ENCODE measurements around the gene DOCK2. TPM values are rescaled to one million over a fixed set of nuclear protein-coding genes. Genes with fewer than 3 reads are reported as not detected.
"Not testable (repeated sequence)": the region's sequence is repeated elsewhere in the genome, so short reads cannot be mapped to it uniquely, and the experiment has no call there.

DOCK2 gene
- total and polyA plus RNA-seq, 3 donors from 2014 or later, result 6.8 to 8.9 (median 7.3) TPM

DNA sequence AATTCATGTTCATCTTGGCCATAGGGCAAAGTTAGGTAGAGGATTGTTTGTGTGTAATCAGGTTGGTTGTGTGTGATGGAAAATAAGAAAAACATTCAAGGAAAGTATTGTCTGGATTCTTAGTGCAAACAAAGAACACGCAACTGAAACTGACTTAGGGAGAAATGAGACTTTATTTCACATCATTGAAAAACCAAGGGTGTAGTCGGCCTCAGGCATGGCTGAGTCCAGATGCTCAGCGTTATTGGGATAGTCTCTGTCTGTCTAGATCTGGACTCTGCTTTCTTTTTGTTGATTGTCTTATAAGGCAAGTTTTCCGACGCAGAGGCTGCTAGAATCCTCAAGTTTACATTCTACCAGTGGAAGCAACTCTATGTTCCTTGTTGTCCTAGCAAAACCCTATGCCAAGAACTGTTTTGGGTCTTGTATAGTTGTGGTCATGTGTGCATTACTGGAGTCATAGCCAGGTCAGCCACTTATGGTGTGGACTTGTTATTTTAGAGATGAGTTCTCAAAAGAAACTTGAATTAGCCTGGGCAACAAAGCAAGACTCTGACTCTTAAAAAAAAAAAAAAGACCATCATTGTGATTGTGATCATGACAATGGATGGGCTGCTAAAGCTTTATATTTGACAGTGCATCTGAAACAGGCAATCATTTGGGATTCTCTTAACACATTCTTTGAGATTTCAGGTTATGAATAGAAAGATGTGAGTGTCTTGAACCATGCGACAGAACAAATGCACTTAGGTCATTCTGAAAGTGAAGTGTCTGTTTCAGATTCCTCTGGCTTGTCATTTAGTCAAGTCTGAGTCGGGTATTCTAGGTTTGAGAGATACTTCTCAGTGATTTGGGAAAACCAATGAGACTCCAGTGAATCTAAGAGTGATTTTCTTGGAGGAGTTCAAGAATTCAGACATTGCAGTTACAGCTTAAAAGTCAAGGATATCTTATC lies 82.6 kb downstream of the DOCK2 start:
- WGBS, 2 donors, result 66 to 88% methylated on average over 7 of the region's 7 CpGs
- H3K4me1 ChIP-seq, result no peaks in the 10 kb centered on the region
- TF ChIP-seq POLR2A (IDR thresholded peaks at IDR 0.05) (no peak), CTCF (IDR thresholded peaks at IDR 0.05) (no peak)
- no peaks in the 10 kb centered on the region for H3K27me3 ChIP-seq
- H3K9me3 ChIP-seq, result no peaks in the 10 kb centered on the region
- no peak for DNase-seq
- no peak overlapping the region for H3K27ac ChIP-seq
- no peak overlapping the region for H3K4me3 ChIP-seq
- H3K36me3 ChIP-seq (ENCODE audit: low read depth, missing control alignments), result no peaks in the 10 kb centered on the region
- intact Hi-C loops (cut with DNase I; ENCODE audit: low total_unique reads), result no loop called here

DNA sequence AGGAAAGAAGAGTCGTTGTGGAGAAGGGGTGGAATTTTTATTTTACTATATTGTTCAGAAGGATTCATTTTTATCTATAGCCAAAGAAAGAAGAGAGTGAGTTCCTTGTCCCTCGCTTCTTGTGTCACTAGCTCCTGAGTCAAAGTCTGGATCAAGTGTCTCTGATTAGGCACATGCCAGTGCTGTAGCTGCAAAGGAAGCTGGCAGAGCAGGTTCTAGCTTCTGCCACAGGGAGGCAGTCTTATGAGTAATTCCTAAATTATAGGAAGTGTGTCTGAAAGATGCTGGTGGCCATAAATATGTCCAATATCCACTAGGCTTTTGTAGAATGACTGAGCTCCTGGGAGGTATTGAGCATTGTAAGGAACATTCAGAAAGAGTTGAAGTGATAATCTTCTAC lies 84.7 kb downstream of the DOCK2 start:
- H3K36me3 ChIP-seq (ENCODE audit: low read depth, missing control alignments), result no peaks in the 10 kb centered on the region
- no peaks in the 10 kb centered on the region for H3K27me3 ChIP-seq
- no peak for DNase-seq
- no peak overlapping the region for H3K4me3 ChIP-seq
- intact Hi-C loops (cut with DNase I; ENCODE audit: low total_unique reads), result no loop called here
- H3K4me1 ChIP-seq, result no peaks in the 10 kb centered on the region
- no peak overlapping the region for H3K27ac ChIP-seq
- TF ChIP-seq CTCF (IDR thresholded peaks at IDR 0.05) (no peak), POLR2A (IDR thresholded peaks at IDR 0.05) (no peak)
- 96% methylated on average over 2 of the region's 2 CpGs for WGBS, 2 donors
- no peaks in the 10 kb centered on the region for H3K9me3 ChIP-seq

GRCh38 chr5:169723103-169723831 lies 86.2 kb downstream of the DOCK2 start:
- H3K36me3 ChIP-seq (ENCODE audit: low read depth, missing control alignments), result no peaks in the 10 kb centered on the region
- H3K4me3 ChIP-seq, result no peak overlapping the region
- TF ChIP-seq POLR2A (IDR thresholded peaks at IDR 0.05) (no peak), CTCF (IDR thresholded peaks at IDR 0.05) (no peak)
- H3K9me3 ChIP-seq, result no peaks in the 10 kb centered on the region
- H3K27me3 ChIP-seq, result no peaks in the 10 kb centered on the region
- no peaks in the 10 kb centered on the region for H3K4me1 ChIP-seq
- intact Hi-C loops (cut with DNase I; ENCODE audit: low total_unique reads), result no loop called here
- no peak for DNase-seq
- H3K27ac ChIP-seq, result no peak overlapping the region
- WGBS, 2 donors, result 83 to 87% methylated on average over 3 of the region's 3 CpGs

DNA sequence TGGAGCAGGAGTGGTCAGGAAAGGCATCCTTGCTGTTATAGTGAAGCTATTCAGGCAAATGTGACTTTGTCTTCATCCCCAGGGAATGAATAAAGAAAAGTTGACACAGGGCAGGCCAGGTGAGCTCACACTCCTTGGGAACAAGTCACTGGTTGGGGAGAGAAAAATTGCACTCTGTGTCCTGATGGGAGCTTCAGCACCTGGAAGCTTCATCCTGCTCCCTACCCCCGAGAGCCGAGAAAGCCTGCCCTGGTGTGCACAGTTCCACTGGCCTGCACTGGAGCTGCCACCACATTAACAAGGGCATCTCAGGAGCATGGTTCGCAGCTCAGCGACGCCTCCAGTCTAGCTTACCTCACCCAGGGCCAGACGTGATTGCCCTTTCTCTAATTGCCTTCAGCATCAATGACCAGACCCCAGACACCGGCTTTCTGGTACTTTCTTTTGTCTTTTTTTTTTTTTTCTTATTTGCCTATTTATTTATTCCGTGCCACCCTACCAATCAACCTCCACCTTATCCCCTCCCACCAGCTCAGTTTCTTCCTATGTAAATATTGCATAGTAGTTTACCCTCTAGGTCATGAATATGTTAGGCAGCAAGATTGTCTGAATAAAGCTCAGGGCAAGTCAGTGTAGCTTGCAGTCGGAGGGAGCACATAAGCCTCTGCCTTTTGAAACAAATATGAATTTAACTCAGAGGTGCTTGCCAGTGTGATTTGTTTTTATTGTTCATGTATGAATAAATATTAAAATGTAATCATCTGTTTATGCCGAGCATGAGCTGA lies 87.4 kb downstream of the DOCK2 start:
- no peak overlapping the region for H3K4me3 ChIP-seq
- TF ChIP-seq POLR2A (IDR thresholded peaks at IDR 0.05) (no peak), CTCF (IDR thresholded peaks at IDR 0.05) (no peak)
- intact Hi-C loops (cut with DNase I; ENCODE audit: low total_unique reads), result no loop called here
- no peak for DNase-seq
- H3K36me3 ChIP-seq (ENCODE audit: low read depth, missing control alignments), result no peaks in the 10 kb centered on the region
- 86 to 91% methylated on average over 10 of the region's 10 CpGs for whole genome bisulfite sequencing, 2 donors
- H3K27me3 ChIP-seq, result no peaks in the 10 kb centered on the region
- no peaks in the 10 kb centered on the region for H3K4me1 ChIP-seq
- H3K27ac ChIP-seq, result no peak overlapping the region
- no peaks in the 10 kb centered on the region for H3K9me3 ChIP-seq

DNA sequence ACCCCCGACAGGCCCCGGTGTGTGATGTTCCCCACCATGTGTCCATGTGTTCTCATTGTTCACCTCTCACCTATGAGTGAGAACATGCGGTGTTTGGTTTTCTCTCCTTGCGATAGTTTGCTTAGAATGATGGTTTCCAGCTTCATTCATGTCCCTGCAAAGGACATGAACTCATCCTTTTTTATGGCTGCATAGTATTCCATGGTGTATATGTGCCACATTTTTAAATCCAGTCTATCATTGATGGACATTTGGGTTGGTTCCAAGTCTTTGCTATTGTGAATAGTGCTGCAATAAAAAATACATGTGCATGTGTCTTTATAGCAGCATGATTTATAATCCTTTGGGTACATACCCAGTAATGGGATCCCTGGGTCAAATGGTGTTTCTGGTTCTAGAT lies 88.6 kb downstream of the DOCK2 start:
- H3K27ac ChIP-seq; H3K4me3 ChIP-seq; intact Hi-C loops (cut with DNase I; ENCODE audit: low total_unique reads); DNase-seq; H3K4me1 ChIP-seq; H3K36me3 ChIP-seq (ENCODE audit: low read depth, missing control alignments); H3K27me3 ChIP-seq; H3K9me3 ChIP-seq: not testable (repeated sequence)
- WGBS, 2 donors, result 97 to 100% methylated on average over 4 of the region's 4 CpGs
